Breast epithelium (tissue), 3 donors: ENCODE results near the gene WDR18.

Experiments
- POLR2A ChIP-seq: fragments of 450-650 bp; IDR thresholded peaks from one replicate; pipeline ENCODE4 v1.6.1; 2016; ENCODE audit warnings: antibody characterized with exemption, mild to moderate bottlenecking, moderate library complexity
- TF ChIP-seq, protein P1 (sequence below), 3 donors: fragments of 450-650 bp; IDR thresholded peaks; one replicate each; pipeline ENCODE4 v1.5.1; 2016 to 2017; ENCODE audit warnings: antibody characterized with exemption in 3 of 3, mild to moderate bottlenecking in 3 of 3, moderate library complexity in 3 of 3

DNA sequence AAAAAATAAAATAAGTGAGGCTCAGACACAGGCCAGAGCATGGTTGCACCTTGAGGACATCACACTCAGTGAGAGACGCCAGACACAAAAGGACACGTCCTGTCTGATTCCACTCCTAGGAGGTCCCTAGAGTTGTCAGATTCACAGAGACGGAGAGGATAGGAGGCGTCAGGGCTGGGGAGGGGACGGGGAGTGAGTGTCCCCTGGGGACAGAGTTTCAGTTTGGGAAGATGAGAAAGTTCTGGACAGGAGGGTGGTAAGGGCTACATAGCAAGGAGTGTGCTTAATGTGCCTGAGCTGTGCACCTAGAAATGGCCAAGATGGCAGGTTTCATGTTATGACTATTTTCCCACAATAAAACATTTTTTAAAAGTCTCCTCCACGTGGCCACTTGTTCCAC, 13.9 kb downstream of the WDR18 start:
- TF ChIP-seq, protein P1, sequence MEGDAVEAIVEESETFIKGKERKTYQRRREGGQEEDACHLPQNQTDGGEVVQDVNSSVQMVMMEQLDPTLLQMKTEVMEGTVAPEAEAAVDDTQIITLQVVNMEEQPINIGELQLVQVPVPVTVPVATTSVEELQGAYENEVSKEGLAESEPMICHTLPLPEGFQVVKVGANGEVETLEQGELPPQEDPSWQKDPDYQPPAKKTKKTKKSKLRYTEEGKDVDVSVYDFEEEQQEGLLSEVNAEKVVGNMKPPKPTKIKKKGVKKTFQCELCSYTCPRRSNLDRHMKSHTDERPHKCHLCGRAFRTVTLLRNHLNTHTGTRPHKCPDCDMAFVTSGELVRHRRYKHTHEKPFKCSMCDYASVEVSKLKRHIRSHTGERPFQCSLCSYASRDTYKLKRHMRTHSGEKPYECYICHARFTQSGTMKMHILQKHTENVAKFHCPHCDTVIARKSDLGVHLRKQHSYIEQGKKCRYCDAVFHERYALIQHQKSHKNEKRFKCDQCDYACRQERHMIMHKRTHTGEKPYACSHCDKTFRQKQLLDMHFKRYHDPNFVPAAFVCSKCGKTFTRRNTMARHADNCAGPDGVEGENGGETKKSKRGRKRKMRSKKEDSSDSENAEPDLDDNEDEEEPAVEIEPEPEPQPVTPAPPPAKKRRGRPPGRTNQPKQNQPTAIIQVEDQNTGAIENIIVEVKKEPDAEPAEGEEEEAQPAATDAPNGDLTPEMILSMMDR (IDR thresholded peaks at IDR 0.05), result no peak
- no peak for TF ChIP-seq POLR2A
